Fibroblast of mammary gland (primary cell): ENCODE measurements around the gene ECT2.
A peak's percentile ranks its signal among the peaks of the same experiment; 100 is the strongest.
"Not testable (repeated sequence)": the region's sequence is repeated elsewhere in the genome, so short reads cannot be mapped to it uniquely, and the experiment has no call there.

ENCODE experiments used
- DNase-seq: peaks from one replicate; pipeline ENCODE4 v3.0.0-alpha.2; 2010; ENCODE audit warnings: low read depth
- H3K4me3 ChIP-seq: 2 replicates; pipeline ENCODE4 v1.5.1; 2011; ENCODE audit warnings: low read depth, mild to moderate bottlenecking, low read length, moderate library complexity; ENCODE audit not compliant: control insufficient read depth
- TF ChIP-seq, protein P1 (sequence below): conservative IDR thresholded peaks from 2 replicates; pipeline ENCODE4 v1.5.1; 2011; ENCODE audit warnings: low read depth, low read length, inconsistent platforms; ENCODE audit not compliant: control insufficient read depth, insufficient read depth

The ECT2 gene

GRCh38 chr3:172711454-172711795 lies 39.1 kb upstream of the ECT2 start:
- TF ChIP-seq, protein P1, sequence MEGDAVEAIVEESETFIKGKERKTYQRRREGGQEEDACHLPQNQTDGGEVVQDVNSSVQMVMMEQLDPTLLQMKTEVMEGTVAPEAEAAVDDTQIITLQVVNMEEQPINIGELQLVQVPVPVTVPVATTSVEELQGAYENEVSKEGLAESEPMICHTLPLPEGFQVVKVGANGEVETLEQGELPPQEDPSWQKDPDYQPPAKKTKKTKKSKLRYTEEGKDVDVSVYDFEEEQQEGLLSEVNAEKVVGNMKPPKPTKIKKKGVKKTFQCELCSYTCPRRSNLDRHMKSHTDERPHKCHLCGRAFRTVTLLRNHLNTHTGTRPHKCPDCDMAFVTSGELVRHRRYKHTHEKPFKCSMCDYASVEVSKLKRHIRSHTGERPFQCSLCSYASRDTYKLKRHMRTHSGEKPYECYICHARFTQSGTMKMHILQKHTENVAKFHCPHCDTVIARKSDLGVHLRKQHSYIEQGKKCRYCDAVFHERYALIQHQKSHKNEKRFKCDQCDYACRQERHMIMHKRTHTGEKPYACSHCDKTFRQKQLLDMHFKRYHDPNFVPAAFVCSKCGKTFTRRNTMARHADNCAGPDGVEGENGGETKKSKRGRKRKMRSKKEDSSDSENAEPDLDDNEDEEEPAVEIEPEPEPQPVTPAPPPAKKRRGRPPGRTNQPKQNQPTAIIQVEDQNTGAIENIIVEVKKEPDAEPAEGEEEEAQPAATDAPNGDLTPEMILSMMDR: no peak
- H3K4me3 ChIP-seq: peak overlapping the region; percentile 95
- no peak for DNase-seq

GRCh38 chr3:172713316-172713715 lies 37.2 kb upstream of the ECT2 start:
- TF ChIP-seq, protein P1: no peak
- DNase-seq: peak; percentile 77
- H3K4me3 ChIP-seq: no peak overlapping the region

GRCh38 chr3:172716476-172716875 lies 34.0 kb upstream of the ECT2 start:
- TF ChIP-seq, protein P1: no peak
- H3K4me3 ChIP-seq: no peak overlapping the region
- DNase-seq: no peak

GRCh38 chr3:172717493-172718088 lies 32.9 kb upstream of the ECT2 start:
- TF ChIP-seq, protein P1: peak; percentile 48
- DNase-seq: peak; percentile 27
- H3K4me3 ChIP-seq: no peak overlapping the region

- not testable (repeated sequence) for DNase-seq, H3K4me3 ChIP-seq
These were observed 27.9 kb upstream of the ECT2 start for GRCh38 chr3:172722536-172723040.

- no peak for DNase-seq
- TF ChIP-seq, protein P1: no peak
- no peak overlapping the region for H3K4me3 ChIP-seq
These were observed 24.1 kb upstream of the ECT2 start for GRCh38 chr3:172726380-172726779.

DNA sequence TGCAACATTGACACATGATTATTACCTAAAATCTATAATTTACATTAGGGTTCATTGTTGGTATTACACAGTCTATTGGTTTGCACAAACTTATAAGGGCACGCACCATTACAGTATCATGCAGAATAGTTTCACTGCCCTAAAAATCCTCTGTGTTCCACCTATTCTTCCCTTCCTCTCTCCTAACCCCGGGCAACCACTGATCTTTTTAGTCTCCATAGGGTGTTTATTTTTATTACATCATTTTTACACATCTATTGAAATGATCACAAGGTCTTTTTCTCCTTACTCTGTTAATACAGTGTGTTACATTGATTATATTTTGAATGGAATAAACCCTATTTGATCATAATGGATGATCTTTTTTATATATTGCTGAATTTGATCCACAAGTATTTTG lies 15.5 kb upstream of the ECT2 start:
- TF ChIP-seq, protein P1: no peak
- no peak for DNase-seq

More for the DNA sequence above, 15.5 kb upstream of the ECT2 start:
- H3K4me3 ChIP-seq: no peak overlapping the region
